Fibroblast of lung (primary cell): ENCODE results near the gene SMARCA2. TPM values are rescaled to one million over a fixed set of nuclear protein-coding genes. Genes with fewer than 3 reads are reported as not detected.

Source experiments
- DNase-seq, 2 donors: peaks; one replicate each; pipeline versions ENCODE4 v3.0.0 to v3.0.0-alpha.2; 2010; ENCODE audit warnings: low read depth in 2 of 2
- H2AFZ ChIP-seq: 2 replicates; pipeline ENCODE4 v1.5.1; 2012; ENCODE audit warnings: low read length, control low read depth, inconsistent platforms
- H3K27ac ChIP-seq: 2 replicates; pipeline ENCODE4 v1.5.1; 2011; ENCODE audit warnings: low read length, control low read depth; ENCODE audit not compliant: insufficient read depth
- H3K27me3 ChIP-seq: 2 replicates; pipeline ENCODE4 v1.5.1; 2011; ENCODE audit warnings: mild to moderate bottlenecking, low read length; ENCODE audit not compliant: control insufficient read depth, insufficient read depth
- H3K36me3 ChIP-seq: 2 replicates; pipeline ENCODE4 v1.5.1; 2011; ENCODE audit warnings: low read length; ENCODE audit not compliant: control insufficient read depth, insufficient read depth
- H3K4me1 ChIP-seq: 2 replicates; pipeline ENCODE4 v1.5.1; 2011; ENCODE audit warnings: low read length; ENCODE audit not compliant: control insufficient read depth, insufficient read depth; ENCODE audit errors: extremely low read depth
- H3K4me2 ChIP-seq: 2 replicates; pipeline ENCODE4 v1.5.1; 2011; ENCODE audit warnings: low read length, control low read depth; ENCODE audit not compliant: insufficient read depth; ENCODE audit errors: extremely low read depth
- H3K4me3 ChIP-seq, 4 experiments: fragments of 200-600 bp in 1 of 4; sonication (generic) in 1 of 4; replicated peaks in 1 of 4; 2 replicates each; pipeline ENCODE4 v1.5.1; 2011 to 2016; ENCODE audit warnings: low read length in 4 of 4, low read depth in 3 of 4, mild to moderate bottlenecking in 3 of 4, control low read depth in 2 of 4, inconsistent platforms in 1 of 4, mixed read lengths in 1 of 4; ENCODE audit not compliant: insufficient read depth in 1 of 4; ENCODE audit errors: control extremely low read depth in 1 of 4
- H3K79me2 ChIP-seq: 2 replicates; pipeline ENCODE4 v1.5.1; 2012; ENCODE audit warnings: mild to moderate bottlenecking, low read length, inconsistent platforms; ENCODE audit not compliant: control insufficient read depth, insufficient read depth
- H3K9ac ChIP-seq: 2 replicates; pipeline ENCODE4 v1.5.1; 2011; ENCODE audit warnings: mild to moderate bottlenecking, low read length, control low read depth; ENCODE audit not compliant: insufficient read depth
- H3K9me3 ChIP-seq: 2 replicates; pipeline ENCODE4 v1.5.1; 2012; ENCODE audit warnings: low read depth, low read length; ENCODE audit not compliant: control insufficient read depth, insufficient read depth
- H4K20me1 ChIP-seq: 2 replicates; pipeline ENCODE4 v1.5.1; 2011; ENCODE audit warnings: low read length; ENCODE audit not compliant: control insufficient read depth, insufficient read depth; ENCODE audit errors: extremely low read depth
- EZH2 ChIP-seq: IDR thresholded peaks from 2 replicates; pipeline ENCODE4 v1.5.1; 2012; ENCODE audit warnings: low read length, control low read depth, mild to moderate bottlenecking; ENCODE audit errors: missing control alignments
- polyA plus RNA-seq, 2 donors: library from polyadenylated mRNA; depleted of rRNA in 1 of 2; stranded (reverse) in 1 of 2; unstranded in 1 of 2; fragments of >200 nt; gene quantifications; 2 replicates each; pipeline ENCODE4 v1.2.1, GENCODE V29; 2011 to 2012; ENCODE audit warnings: missing spikeins in 1 of 2
- total RNA-seq: library from RNA; depleted of rRNA; stranded (reverse); fragments of >200 nt; gene quantifications from 2 replicates; pipeline ENCODE4 v1.2.1, GENCODE V29; 2014
- TF ChIP-seq, protein P1 (sequence below), 2 donors: IDR thresholded peaks in 1 of 2; conservative IDR thresholded peaks in 1 of 2; 1 replicate in 1 of 2; 2 replicates in 1 of 2; pipeline ENCODE4 v1.5.1; 2011 to 2012; ENCODE audit warnings: low read length in 2 of 2, control low read depth in 1 of 2, inconsistent platforms in 1 of 2, low read depth in 1 of 2, mild to moderate bottlenecking in 1 of 2

The SMARCA2 gene
- total and polyA plus RNA-seq, 2 donors (not counting 1 experiment from before 2014, with no cell fraction given): 36.8 to 62.3 TPM

DNA sequence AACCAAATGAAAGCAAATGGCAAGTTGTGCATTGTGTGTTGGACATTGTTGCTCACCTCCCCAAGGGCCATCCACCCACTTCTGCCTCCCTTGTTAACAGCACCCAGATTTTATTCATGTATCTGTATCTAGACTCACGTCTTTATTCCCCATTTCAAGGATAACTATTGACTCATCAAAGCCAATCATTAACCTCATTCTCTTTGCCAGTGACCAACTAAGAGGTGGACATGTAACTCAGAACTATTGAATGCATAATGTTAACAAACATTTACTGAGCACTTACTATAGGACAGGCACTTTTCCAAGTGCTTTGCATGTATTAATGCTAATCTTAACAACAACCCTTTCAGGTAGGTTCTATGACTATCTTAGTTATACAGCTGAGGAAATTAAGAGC, 45.2 kb upstream of the SMARCA2 start:
- H3K4me3 ChIP-seq: no peak overlapping the region
- H3K79me2 ChIP-seq: no peaks in the 10 kb centered on the region
- no peaks in the 10 kb centered on the region for H3K36me3 ChIP-seq
- H3K27ac ChIP-seq: no peak overlapping the region
- no peak overlapping the region for H2AFZ ChIP-seq
- no peaks in the 10 kb centered on the region for H3K9me3 ChIP-seq
- TF ChIP-seq, protein P1, sequence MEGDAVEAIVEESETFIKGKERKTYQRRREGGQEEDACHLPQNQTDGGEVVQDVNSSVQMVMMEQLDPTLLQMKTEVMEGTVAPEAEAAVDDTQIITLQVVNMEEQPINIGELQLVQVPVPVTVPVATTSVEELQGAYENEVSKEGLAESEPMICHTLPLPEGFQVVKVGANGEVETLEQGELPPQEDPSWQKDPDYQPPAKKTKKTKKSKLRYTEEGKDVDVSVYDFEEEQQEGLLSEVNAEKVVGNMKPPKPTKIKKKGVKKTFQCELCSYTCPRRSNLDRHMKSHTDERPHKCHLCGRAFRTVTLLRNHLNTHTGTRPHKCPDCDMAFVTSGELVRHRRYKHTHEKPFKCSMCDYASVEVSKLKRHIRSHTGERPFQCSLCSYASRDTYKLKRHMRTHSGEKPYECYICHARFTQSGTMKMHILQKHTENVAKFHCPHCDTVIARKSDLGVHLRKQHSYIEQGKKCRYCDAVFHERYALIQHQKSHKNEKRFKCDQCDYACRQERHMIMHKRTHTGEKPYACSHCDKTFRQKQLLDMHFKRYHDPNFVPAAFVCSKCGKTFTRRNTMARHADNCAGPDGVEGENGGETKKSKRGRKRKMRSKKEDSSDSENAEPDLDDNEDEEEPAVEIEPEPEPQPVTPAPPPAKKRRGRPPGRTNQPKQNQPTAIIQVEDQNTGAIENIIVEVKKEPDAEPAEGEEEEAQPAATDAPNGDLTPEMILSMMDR (conservative IDR thresholded peaks at IDR 0.05 in 1 of 2, IDR thresholded peaks at IDR 0.05 in 1 of 2; ENCODE audit: low read depth in 1 of 2, low read length in 2 of 2): no peak
- no peak for TF ChIP-seq EZH2
- H3K4me2 ChIP-seq: no peak overlapping the region
- DNase-seq: no peak
- no peaks in the 10 kb centered on the region for H3K4me1 ChIP-seq
- H3K27me3 ChIP-seq: no peaks in the 10 kb centered on the region
- no peaks in the 10 kb centered on the region for H4K20me1 ChIP-seq
- no peak overlapping the region for H3K9ac ChIP-seq

- no peaks in the 10 kb centered on the region for H3K36me3 ChIP-seq
- no peaks in the 10 kb centered on the region for H3K79me2 ChIP-seq
- TF ChIP-seq EZH2: no peak
- TF ChIP-seq, protein P1 (conservative IDR thresholded peaks at IDR 0.05 in 1 of 2, IDR thresholded peaks at IDR 0.05 in 1 of 2; ENCODE audit: low read depth in 1 of 2, low read length in 2 of 2): no peak
- H2AFZ ChIP-seq: no peak overlapping the region
- H3K4me2 ChIP-seq: no peak overlapping the region
- no peaks in the 10 kb centered on the region for H3K9me3 ChIP-seq
- DNase-seq: no peak
- H3K27ac ChIP-seq: no peak overlapping the region
- H4K20me1 ChIP-seq: no peaks in the 10 kb centered on the region
- H3K9ac ChIP-seq: no peak overlapping the region
- H3K4me3 ChIP-seq: no peak overlapping the region
- no peaks in the 10 kb centered on the region for H3K27me3 ChIP-seq
- no peaks in the 10 kb centered on the region for H3K4me1 ChIP-seq
Measured at GRCh38 chr9:1972672-1973071, 42.5 kb upstream of the SMARCA2 start.

- no peak for DNase-seq
- Histone ChIP-seq H3K36me3 (no peaks in the 10 kb centered on the region), H4K20me1 (no peaks in the 10 kb centered on the region), H3K9me3 (no peaks in the 10 kb centered on the region), H3K4me3 (no peak overlapping the region), H3K9ac (no peak overlapping the region), H3K4me2 (no peak overlapping the region), H3K27ac (no peak overlapping the region), H3K79me2 (no peaks in the 10 kb centered on the region), H3K27me3 (no peaks in the 10 kb centered on the region), H3K4me1 (peaks cover 6% of the 10 kb centered on the region), H2AFZ (no peak overlapping the region)
- no peak for TF ChIP-seq EZH2
- TF ChIP-seq, protein P1 (conservative IDR thresholded peaks at IDR 0.05 in 1 of 2, IDR thresholded peaks at IDR 0.05 in 1 of 2; ENCODE audit: low read depth in 1 of 2, low read length in 2 of 2): no peak
Measured at GRCh38 chr9:1977026-1977425, 38.1 kb upstream of the SMARCA2 start.
